Measurements from ENCODE around the gene SLA2. TPM values are rescaled to one million over a fixed set of nuclear protein-coding genes. Genes with fewer than 3 reads are reported as not detected.
"Not testable (repeated sequence)": the region's sequence is repeated elsewhere in the genome, so short reads cannot be mapped to it uniquely, and the experiment has no call there.

The SLA2 gene
- total RNA-seq, 2 experiments from 2014 or later, result 109 to 140 TPM

DNA sequence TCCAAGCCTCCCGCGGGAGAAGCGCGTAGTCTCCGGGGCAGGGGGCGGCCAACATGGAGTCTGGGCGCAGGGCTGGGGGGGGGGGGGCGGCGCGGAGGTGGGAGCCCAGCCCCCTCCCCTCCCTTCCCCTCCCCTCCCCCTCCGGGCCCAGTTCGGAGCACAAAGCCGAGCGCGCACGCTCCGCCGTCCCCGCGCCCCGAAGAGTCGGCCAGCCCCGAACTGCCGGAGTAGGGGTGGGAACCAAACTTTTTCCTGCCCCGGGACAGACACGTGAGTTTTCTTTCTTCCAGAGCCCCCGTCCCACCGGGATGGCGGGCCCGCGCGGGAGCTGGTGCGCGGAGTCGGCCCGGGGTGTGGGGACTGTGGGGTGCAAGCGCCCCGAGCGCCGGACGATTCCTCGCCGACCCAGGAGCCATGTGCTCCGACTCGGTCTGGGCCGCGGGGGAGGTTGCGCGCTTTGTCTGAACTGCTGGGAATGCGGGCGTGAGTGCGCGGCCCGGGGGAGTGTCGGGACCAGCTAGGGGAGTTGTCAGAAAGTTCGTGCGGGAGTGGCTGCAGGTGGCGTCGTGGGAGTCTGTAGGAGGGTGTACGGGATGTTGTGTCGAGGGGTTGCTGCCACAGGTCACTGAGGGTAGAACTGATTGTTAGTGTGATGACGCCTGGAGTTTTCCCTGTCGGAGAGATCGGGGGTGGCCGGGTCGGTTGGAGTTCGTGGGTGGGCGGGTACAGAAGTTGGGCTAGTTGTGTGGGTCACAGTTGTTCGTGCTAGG is 71.4 kb downstream of the SLA2 start:
- Mint-ChIP-seq H3K9me3 (ENCODE audit: low read depth) (no peaks in the 10 kb centered on the region), H3K36me3 (peaks cover 18% of the 10 kb centered on the region), H3K27me3 (no peaks in the 10 kb centered on the region), H3K4me3 (peak overlapping the region; percentile 85), H3K4me1 (peaks cover 37% of the 10 kb centered on the region), H3K27ac (peak overlapping the region; percentile 87)
- ATAC-seq (peak; percentile 13), DNase-seq (peak; percentile 61)
- CTCF ChIA-PET, result interaction anchor here (0.6 to 6.4 kb wide), 10 partner anchors 9 to 159 kb away, joined by 3 to 54 read pairs (median 4); partner anchors contain the start of gene RAB5IF

DNA sequence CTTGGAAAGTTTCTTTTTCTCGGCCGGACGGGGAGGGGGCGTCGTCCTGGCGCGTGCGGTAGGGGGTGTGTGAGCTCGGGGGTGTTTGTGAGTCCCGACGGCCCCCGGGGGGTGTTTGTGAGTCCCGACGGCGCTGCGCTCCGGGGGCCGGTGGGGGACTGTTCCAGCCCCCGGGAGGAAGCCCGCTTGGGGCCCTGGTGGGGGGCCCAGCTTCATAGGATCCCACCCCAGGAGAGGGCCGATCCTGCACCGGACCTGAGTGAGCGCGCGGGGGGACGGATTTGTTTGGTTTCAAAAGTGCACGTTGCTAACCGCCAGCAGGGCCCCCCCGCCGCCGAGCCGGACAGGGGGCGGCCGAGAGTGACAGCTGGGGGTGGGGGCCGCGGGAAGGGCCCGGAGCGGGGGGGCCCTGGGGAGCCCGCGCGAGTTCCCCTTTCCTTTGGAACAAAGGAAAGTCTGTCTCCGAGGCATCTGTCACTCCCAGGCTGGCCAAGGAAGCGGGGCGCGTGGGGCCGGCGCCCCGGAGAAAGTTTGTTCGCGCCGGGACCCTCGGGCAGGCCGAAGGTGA is 72.1 kb downstream of the SLA2 start:
- peaks cover 37% of the 10 kb centered on the region for H3K4me1 Mint-ChIP-seq
- peaks cover 14% of the 10 kb centered on the region for H3K36me3 Mint-ChIP-seq
- peak overlapping the region; percentile 85 for H3K4me3 Mint-ChIP-seq
- DNase-seq (peak; percentile 56), ATAC-seq (peak; percentile 1)
- H3K27ac Mint-ChIP-seq, result peak overlapping the region; percentile 79
- CTCF ChIA-PET, result interaction anchor here (0.6 to 6.4 kb wide), 9 partner anchors 11 to 181 kb away, joined by 3 to 54 read pairs (median 4); partner anchors contain the start of gene RAB5IF
- no peaks in the 10 kb centered on the region for H3K27me3 Mint-ChIP-seq
- H3K9me3 Mint-ChIP-seq (ENCODE audit: low read depth), result no peaks in the 10 kb centered on the region

DNA sequence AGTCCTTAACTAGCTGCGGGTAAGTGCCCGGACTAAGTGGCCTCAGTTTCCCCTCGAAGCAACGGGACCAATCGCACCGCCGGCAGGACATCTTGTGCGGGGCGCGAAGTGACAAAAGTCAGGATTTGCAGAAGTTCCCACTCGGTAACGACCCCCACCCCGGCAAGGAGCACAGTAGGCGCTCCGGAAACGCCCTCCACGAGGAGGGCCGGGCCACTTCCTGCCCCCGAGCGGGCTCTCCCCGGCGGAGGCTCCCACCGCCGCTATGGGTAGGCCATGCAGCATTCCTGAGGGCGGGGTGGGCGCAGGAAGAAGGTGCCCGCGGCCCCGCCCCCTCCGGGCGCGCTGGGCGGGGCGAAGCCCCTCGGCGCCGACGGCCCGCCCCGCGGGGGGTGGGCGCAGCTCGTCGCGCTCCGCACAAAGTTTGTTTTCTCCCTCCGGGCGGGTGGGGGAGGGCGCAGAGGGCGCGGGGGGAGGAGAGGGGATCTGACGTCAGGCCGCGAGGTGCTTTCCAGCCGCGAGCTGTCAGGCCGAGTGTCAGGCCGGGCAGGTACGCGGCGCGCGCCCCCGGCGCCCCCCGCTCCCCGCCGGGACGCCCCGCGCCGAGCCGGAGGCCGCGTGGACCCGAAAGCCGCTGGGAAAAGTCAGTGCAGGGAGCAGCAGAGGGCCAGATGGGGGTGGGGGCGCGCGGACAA is 72.7 kb downstream of the SLA2 start, which contains the start of gene TGIF2:
Gene TGIF2, plus strand, starts transcription at position 495 of the 695 bp plus-strand sequence. CDS start 5,178 bp downstream, outside the sequence.
- ATAC-seq, result peak; percentile 81
- H3K27ac Mint-ChIP-seq, result peak within 1 kb of the TSS; percentile 94
- H3K27me3 Mint-ChIP-seq, result no peaks in the 10 kb centered on the region
- DNase-seq, result peak; percentile 92
- H3K4me3 Mint-ChIP-seq, result peak within 1 kb of the TSS; percentile 85
- peaks cover 37% of the 10 kb centered on the region for H3K4me1 Mint-ChIP-seq
- CTCF ChIA-PET, result interaction anchor here (0.6 to 6.4 kb wide), 12 partner anchors 12 to 291 kb away, joined by 3 to 54 read pairs (median 4); partner anchors contain the start of gene RAB5IF
- peaks cover 8% of the 10 kb centered on the region for H3K36me3 Mint-ChIP-seq
- no peaks in the 10 kb centered on the region for H3K9me3 Mint-ChIP-seq (ENCODE audit: low read depth)

DNA sequence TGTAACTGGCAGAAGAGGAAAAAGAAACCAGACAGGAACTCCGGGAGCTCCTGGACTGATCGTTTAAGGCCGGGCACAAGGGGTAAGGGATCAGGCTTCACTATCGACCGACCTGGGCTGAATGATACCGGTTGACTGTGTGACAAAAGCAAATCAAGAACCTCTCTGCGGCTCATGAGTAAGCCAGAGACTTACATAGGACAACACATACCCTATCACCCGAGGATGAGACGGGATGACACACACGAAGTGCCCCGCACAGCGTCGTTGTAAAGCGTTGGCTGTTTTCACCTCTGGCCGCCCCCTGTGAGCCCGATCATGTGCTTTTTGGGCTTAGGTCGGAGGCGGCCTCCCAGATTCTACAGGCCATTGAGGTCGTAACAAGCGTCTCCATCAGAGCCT is 73.3 kb downstream of the SLA2 start:
- CTCF ChIA-PET, result interaction anchor here (1.0 to 6.4 kb wide), 8 partner anchors 14 to 291 kb away, joined by 3 to 54 read pairs (median 4); partner anchors contain the start of gene RAB5IF
- H3K36me3 Mint-ChIP-seq, result peaks cover 8% of the 10 kb centered on the region
- no peaks in the 10 kb centered on the region for H3K9me3 Mint-ChIP-seq (ENCODE audit: low read depth)
- H3K4me1 Mint-ChIP-seq, result peaks cover 37% of the 10 kb centered on the region
- peak; percentile 55 for ATAC-seq
- peak overlapping the region; percentile 83 for H3K4me3 Mint-ChIP-seq
- peak; percentile 81 for DNase-seq
- peak overlapping the region; percentile 94 for H3K27ac Mint-ChIP-seq
- H3K27me3 Mint-ChIP-seq, result no peaks in the 10 kb centered on the region

DNA sequence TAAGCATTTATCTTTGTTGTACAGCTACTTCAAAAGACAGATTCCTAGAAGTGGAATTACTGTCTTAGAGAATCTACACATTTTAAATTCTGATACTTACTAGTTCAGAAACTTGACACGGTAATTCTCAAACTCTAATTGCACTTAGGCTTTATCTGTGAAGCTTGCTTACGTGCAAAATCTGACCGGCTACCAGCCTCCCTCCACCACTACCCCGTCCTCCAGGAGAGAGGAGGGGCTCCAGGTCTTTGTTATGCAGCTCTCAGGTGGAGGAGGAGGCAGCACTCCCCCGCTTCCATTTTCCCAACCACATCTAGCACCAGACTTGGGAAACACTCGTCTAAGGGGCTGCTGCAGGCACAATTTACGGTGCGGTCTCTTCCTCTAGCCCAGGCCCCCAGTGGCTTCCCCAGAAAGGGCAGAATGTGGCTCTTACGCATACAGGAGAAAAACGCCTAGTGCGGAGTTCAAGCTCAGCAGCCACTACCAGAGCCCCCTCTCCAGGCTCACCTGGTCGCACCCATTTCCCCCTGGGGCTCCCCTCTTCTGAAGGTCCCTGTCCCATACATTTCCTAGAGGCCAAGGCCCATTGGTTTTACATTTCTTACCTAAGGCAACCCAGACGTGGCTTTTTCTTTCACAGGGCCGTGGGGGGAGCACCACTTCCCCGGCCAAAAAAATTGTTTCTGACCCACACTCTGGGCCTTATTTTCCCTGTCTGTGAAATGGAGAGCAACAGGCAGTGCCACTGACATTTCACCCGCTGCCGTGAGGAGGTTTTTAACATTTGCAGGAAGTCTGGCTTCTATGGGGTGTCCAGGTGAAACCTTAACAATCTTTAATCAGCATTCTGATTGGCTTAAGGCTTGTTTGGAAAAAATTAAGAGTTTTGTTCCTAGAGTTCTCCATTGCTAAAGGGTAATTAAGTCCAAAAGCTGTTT is 74.2 kb downstream of the SLA2 start:
- CTCF ChIA-PET, result interaction anchor here (0.7 to 6.4 kb wide), 9 partner anchors 13 to 237 kb away, joined by 3 to 43 read pairs (median 4); partner anchors contain the start of genes NDRG3 and RAB5IF
- DNase-seq (no peak), ATAC-seq (no peak)
- Mint-ChIP-seq H3K27ac (peak overlapping the region; percentile 94), H3K27me3 (no peaks in the 10 kb centered on the region), H3K36me3 (peaks cover 8% of the 10 kb centered on the region), H3K4me1 (peaks cover 37% of the 10 kb centered on the region), H3K4me3 (peak overlapping the region; percentile 83), H3K9me3 (ENCODE audit: low read depth) (no peaks in the 10 kb centered on the region)

DNA sequence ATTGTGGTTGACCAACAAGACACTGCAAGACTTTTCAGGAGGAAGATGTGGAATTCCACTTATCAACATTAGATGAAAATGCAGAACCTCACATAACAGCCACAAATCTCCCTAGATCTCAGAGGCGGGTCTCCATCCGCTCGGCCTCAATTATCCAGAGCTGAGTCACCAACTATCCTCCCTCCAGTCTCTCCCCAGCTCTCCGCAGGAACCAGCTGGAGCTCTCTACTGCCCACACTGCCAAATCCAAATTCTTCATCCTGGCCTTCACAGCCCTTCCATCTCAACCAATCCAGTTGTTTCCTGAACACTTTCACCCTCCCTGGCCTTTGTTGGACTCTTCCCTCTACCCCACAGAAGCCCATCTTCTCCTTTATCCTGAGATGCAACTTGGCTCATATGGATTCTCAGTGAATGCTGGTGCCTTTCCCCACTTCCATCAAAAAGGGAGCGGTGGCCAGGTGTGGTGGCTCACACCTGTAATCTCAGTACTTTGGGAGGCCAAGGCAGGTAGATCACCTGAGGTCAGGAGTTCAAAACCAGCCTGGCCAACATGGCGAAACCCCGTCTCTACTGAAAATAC is 76.1 kb downstream of the SLA2 start:
- CTCF ChIA-PET, result interaction anchor here (2.1 kb wide), 1 partner anchor 12 kb away, joined by 9 read pairs; no protein-coding TSS in a partner anchor
- peaks cover 9% of the 10 kb centered on the region for H3K36me3 Mint-ChIP-seq

DNA sequence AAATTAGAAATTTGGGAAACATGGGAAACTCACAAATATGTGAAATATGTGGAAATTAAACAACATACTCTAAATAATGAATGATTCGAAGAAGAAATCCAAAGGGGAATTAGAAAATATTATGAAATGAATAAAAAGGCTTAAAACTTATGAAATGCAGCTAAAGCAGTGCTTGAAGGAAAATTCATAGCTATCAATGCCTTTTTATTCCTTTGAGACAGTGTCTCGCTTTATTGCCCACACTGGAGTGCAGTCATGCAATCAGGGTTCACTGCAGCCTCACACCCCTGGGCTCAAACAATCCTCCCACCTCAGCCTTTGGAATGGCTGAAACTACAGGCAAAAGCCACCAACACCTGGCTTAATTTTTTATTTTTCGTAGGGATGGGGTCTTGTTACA is 80.5 kb downstream of the SLA2 start:
- no peak overlapping the region for H3K4me3 Mint-ChIP-seq
- DNase-seq (no peak), ATAC-seq (no peak)
- no peaks in the 10 kb centered on the region for H3K27me3 Mint-ChIP-seq
- H3K4me1 Mint-ChIP-seq, result peaks cover 9% of the 10 kb centered on the region
- H3K9me3 Mint-ChIP-seq (ENCODE audit: low read depth), result peaks cover 6% of the 10 kb centered on the region
- no peak overlapping the region for H3K27ac Mint-ChIP-seq
- peaks cover 15% of the 10 kb centered on the region for H3K36me3 Mint-ChIP-seq
- CTCF ChIA-PET, result interaction anchor here (1.4 to 2.7 kb wide), 3 partner anchors 10 to 65 kb away, joined by 3 to 6 read pairs (median 4); partner anchors contain the start of gene RAB5IF

More for the DNA sequence above, 76.1 kb downstream of the SLA2 start:
- ATAC-seq (no peak), DNase-seq (no peak)
- Mint-ChIP-seq H3K9me3 (ENCODE audit: low read depth) (peaks cover 3% of the 10 kb centered on the region), H3K4me3 (no peak overlapping the region), H3K27ac (no peak overlapping the region), H3K27me3 (no peaks in the 10 kb centered on the region), H3K4me1 (peaks cover 20% of the 10 kb centered on the region)

DNA sequence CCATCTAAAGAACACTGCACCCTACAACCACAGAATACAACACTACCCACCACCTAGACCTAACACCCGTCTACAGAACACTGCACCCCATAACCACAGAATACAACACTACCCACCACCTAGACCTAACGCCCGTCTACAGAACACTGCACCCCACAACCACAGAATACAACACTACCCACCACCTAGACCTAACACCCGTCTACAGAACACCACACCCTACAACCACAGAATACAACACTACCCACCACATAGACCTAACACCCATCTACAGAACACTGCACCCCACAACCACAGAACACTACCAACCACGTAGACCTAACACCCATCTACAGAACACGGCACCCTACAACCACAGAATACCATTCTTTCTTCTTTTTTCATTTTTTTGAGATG is 81.3 kb downstream of the SLA2 start:
- not testable (repeated sequence) for H3K9me3 Mint-ChIP-seq (ENCODE audit: low read depth); H3K27me3 Mint-ChIP-seq; DNase-seq; H3K4me3 Mint-ChIP-seq; H3K4me1 Mint-ChIP-seq; ATAC-seq; H3K27ac Mint-ChIP-seq
- CTCF ChIA-PET, result interaction anchor here (1.4 to 1.6 kb wide), 2 partner anchors 10 to 65 kb away, joined by 3 to 4 read pairs; no protein-coding TSS in a partner anchor
- H3K36me3 Mint-ChIP-seq, result peaks cover 15% of the 10 kb centered on the region

DNA sequence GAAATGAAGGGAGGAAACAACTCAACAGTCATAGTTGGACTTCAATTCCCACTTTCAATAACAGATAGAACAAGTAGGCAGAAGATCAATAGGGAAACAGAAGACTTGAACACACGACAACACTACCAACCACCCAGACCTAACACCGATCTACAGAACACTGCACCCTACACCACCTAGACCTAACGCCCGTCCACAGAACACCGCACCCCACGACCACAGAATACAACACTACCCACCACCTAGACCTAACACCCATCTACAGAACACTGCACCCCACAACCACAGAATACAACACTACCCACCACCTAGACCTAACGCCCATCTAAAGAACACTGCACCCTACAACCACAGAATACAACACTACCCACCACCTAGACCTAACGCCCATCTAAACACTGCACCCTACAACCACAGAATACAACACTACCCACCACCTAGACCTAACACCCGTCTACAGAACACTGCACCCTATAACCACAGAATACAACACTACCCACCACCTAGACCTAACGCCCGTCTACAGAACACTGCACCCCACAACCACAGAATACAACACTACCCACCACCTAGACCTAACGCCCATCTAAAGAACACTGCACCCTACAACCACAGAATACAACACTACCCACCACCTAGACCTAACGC is 81.8 kb downstream of the SLA2 start:
- H3K9me3 Mint-ChIP-seq (ENCODE audit: low read depth); ATAC-seq; H3K27me3 Mint-ChIP-seq; CTCF ChIA-PET; DNase-seq; H3K4me1 Mint-ChIP-seq; H3K4me3 Mint-ChIP-seq; H3K27ac Mint-ChIP-seq: not testable (repeated sequence)
- H3K36me3 Mint-ChIP-seq, result peaks cover 15% of the 10 kb centered on the region

DNA sequence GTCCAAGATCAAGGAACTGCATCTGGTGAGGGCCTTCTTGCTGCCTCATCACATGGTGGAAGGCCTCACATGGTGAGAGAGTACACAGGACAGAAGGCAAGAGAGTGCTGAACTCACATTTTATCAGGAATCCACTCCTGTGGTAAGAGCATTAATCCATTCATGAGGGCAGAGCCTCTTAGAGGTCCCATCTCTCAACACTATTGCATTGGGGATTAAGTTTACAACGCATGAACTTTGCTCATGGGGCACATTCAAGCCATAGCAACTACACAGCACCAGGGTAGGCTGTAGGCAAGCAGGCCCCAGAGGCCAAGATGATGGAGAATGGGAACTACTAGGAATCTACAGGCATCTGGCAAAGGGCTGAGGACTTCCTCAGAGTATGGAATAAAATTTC is 82.6 kb downstream of the SLA2 start:
- H3K4me3 Mint-ChIP-seq, result no peak overlapping the region
- peaks cover 6% of the 10 kb centered on the region for H3K9me3 Mint-ChIP-seq (ENCODE audit: low read depth)
- ATAC-seq (no peak), DNase-seq (no peak)
- CTCF ChIA-PET, result no interaction called here
- H3K27ac Mint-ChIP-seq, result no peak overlapping the region
- H3K36me3 Mint-ChIP-seq, result peaks cover 15% of the 10 kb centered on the region
- peaks cover 9% of the 10 kb centered on the region for H3K4me1 Mint-ChIP-seq
- no peaks in the 10 kb centered on the region for H3K27me3 Mint-ChIP-seq

DNA sequence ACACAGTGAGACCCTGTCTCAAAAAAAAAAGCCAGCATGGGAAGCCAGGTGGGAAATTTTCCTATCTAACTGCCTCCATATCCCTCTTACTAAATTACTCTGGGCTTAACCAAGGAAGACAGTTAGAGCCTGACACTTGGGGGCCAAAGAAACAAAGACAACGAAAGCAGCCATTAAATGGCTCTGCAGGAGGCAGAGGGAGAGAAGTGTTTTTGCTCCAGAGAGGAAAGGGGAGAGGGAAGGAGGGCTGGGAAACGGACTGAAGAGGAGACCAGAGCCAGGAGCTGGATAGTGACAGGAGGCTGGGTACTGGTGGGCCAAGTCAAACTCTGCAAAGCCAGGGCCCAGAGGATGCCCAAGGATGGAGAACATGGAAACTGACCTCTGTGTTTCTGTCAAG is 83.3 kb downstream of the SLA2 start:
- Mint-ChIP-seq H3K36me3 (peaks cover 15% of the 10 kb centered on the region), H3K4me1 (peaks cover 9% of the 10 kb centered on the region), H3K27ac (no peak overlapping the region), H3K27me3 (no peaks in the 10 kb centered on the region), H3K9me3 (ENCODE audit: low read depth) (peaks cover 6% of the 10 kb centered on the region), H3K4me3 (no peak overlapping the region)
- CTCF ChIA-PET, result interaction anchor here (1.1 to 1.9 kb wide), 2 partner anchors 34 to 43 kb away, joined by 4 to 6 read pairs; partner anchors contain the start of gene RAB5IF
- DNase-seq, result no peak
- ATAC-seq, result no peak

Measured in activated CD8-positive, alpha-beta memory T cell treated with anti-CD3 and anti-CD28 coated beads, Interleukin-2, amount 10 ng/mL, durations not matched to agents 7 days and 5 days (primary cell).